Ovary (tissue), 3 donors: ENCODE results near the gene PRR20D.

Source experiments
- CTCF ChIP-seq, 3 donors: fragments of 450-650 bp in 2 of 3; fragments of 200-600 bp in 1 of 3; IDR thresholded peaks; one replicate each; pipeline versions ENCODE4 v1.5.1 to v1.8.0; 2016 to 2022; ENCODE audit warnings: antibody characterized with exemption in 3 of 3, mild to moderate bottlenecking in 1 of 3
- POLR2A ChIP-seq: fragments of 450-650 bp; IDR thresholded peaks from one replicate; pipeline ENCODE4 v1.6.1; 2017; ENCODE audit warnings: antibody characterized with exemption, mild to moderate bottlenecking, moderate library complexity
- donor health status: DM: no; HTN: no; CAD: no.

DNA sequence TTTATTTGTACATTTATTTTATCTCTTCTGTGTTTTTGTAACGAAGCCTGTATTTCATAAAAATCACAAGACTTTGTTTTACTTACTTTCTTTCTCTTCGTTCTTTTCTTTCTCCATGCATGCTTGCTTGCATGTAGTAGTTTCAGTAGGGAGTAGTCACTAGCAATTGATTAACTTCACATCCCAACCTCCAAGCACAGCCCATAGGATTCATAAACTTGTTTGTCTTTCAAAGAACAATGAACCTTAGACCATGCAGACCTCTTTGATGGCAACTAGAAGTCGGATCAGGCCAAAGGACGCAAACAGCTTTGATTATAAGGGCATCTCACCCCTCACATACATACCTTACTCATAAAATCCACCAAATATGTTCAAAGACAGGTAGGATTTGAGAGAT lies 22.8 kb upstream of the PRR20D start:
- TF ChIP-seq CTCF (IDR thresholded peaks at IDR 0.05) = no peak
- no peak for TF ChIP-seq POLR2A
